GM23248 (cell line): ENCODE results near the gene CPLX1. TPM values are rescaled to one million over a fixed set of nuclear protein-coding genes. Genes with fewer than 3 reads are reported as not detected.

Experiments used
- DNase-seq: peaks from one replicate; pipeline ENCODE4 v3.0.0-alpha.2; 2015
- H2AFZ ChIP-seq: fragments of 200-600 bp; sonication (generic); 2 replicates; pipeline ENCODE4 v1.6.1; 2016; ENCODE audit warnings: antibody characterized with exemption
- H3F3A ChIP-seq: fragments of 200-600 bp; sonication (generic); 2 replicates; pipeline ENCODE4 v1.6.1; 2016; ENCODE audit warnings: mild to moderate bottlenecking, antibody characterized with exemption, mixed run types; ENCODE audit not compliant: insufficient read depth
- H3K27ac ChIP-seq: fragments of 200-600 bp; sonication (generic); 2 replicates; pipeline ENCODE4 v1.5.1; 2016; ENCODE audit warnings: mild to moderate bottlenecking
- H3K27me3 ChIP-seq: fragments of 200-600 bp; sonication (generic); replicated peaks from 2 replicates; pipeline ENCODE4 v1.6.1; 2016; ENCODE audit warnings: mild to moderate bottlenecking; ENCODE audit not compliant: insufficient read depth
- H3K36me3 ChIP-seq: fragments of 200-600 bp; sonication (generic); 2 replicates; pipeline ENCODE4 v1.6.1; 2016; ENCODE audit warnings: low read depth, mild to moderate bottlenecking
- H3K4me1 ChIP-seq: fragments of 200-600 bp; sonication (generic); 2 replicates; pipeline ENCODE4 v1.6.1; 2016; ENCODE audit warnings: mild to moderate bottlenecking; ENCODE audit not compliant: insufficient read depth
- H3K4me2 ChIP-seq: fragments of 200-600 bp; sonication (generic); one replicate; pipeline ENCODE4 v1.6.1; 2016; ENCODE audit warnings: mild to moderate bottlenecking; ENCODE audit not compliant: unreplicated experiment
- H3K4me3 ChIP-seq: fragments of 200-600 bp; sonication (generic); 2 replicates; pipeline ENCODE4 v1.5.1; 2016; ENCODE audit warnings: mild to moderate bottlenecking
- H3K79me2 ChIP-seq: fragments of 200-600 bp; sonication (generic); 2 replicates; pipeline ENCODE4 v1.6.1; 2016; ENCODE audit warnings: mild to moderate bottlenecking; ENCODE audit not compliant: insufficient read depth
- H3K9ac ChIP-seq: fragments of 200-600 bp; sonication (generic); 2 replicates; pipeline ENCODE4 v1.6.1; 2016; ENCODE audit warnings: mild to moderate bottlenecking
- H3K9me2 ChIP-seq: fragments of 200-600 bp; sonication (generic); 2 replicates; pipeline ENCODE4 v1.6.1; 2016; ENCODE audit warnings: mixed run types, mild to moderate bottlenecking, moderate library complexity; ENCODE audit not compliant: insufficient read depth
- H3K9me3 ChIP-seq: fragments of 200-600 bp; sonication (generic); one replicate; pipeline ENCODE4 v1.6.1; 2017; ENCODE audit warnings: low read depth
- H4K20me1 ChIP-seq: fragments of 200-600 bp; sonication (generic); 2 replicates; pipeline ENCODE4 v1.6.0; 2016; ENCODE audit not compliant: insufficient read depth
- EZH2 ChIP-seq: fragments of 200-600 bp; sonication (generic); IDR thresholded peaks from 2 replicates; pipeline ENCODE4 v1.6.1; 2018; ENCODE audit warnings: antibody characterized with exemption, mild to moderate bottlenecking; ENCODE audit not compliant: insufficient read depth, poor library complexity, severe bottlenecking
- EZH2phosphoT487 ChIP-seq: fragments of 200-600 bp; sonication (generic); IDR thresholded peaks from 2 replicates; pipeline ENCODE4 v1.6.1; 2018; ENCODE audit warnings: antibody characterized with exemption, moderate library complexity, mild to moderate bottlenecking, low read depth; ENCODE audit not compliant: insufficient read depth
- WGBS, 2 experiments: methylation state at CpG; one replicate each; pipeline ENCODE4 v1.1.6; 2015 to 2017; ENCODE audit warnings: low lambda C conversion rate in 2 of 2, low coverage in 1 of 2; ENCODE audit errors: missing lambda C conversion rate in 2 of 2; 5-methylcytosine and 5-hydroxymethylcytosine counted together
- in situ Hi-C: fragments of 300-500 bp; cut with MboI; formaldehyde crosslinking; loops from 2 replicates; pipeline ENCODE4 v1.15.0; 2020
- polyA plus RNA-seq: library from polyadenylated mRNA; unstranded; fragments of >200 nt; fragmentation: Nextera tagmentation; extraction: Ambion mirVana; gene quantifications from 2 replicates; pipeline ENCODE4 v1.2.1, GENCODE V29; 2016
- total RNA-seq: library from RNA; depleted of rRNA; stranded (reverse); fragments of >200 nt; shearing (Covaris generic); gene quantifications from 2 replicates; pipeline ENCODE4 v1.2.3, GENCODE V29; 2014

CPLX1 gene
- total and polyA plus RNA-seq, 2 experiments from 2014 or later, result not detected

GRCh38 chr4:871484-871883, 45.6 kb upstream of the CPLX1 start:
- Histone ChIP-seq H3K4me2 (no peak overlapping the region), H2AFZ (no peak overlapping the region), H3K36me3 (peaks cover 11% of the 10 kb centered on the region; the same call in 1 of the 2 replicates), H3K27me3 (no peaks in the 10 kb centered on the region), H3K9me3 (no peaks in the 10 kb centered on the region), H3K4me3 (no peak overlapping the region), H3K9me2 (no peaks in the 10 kb centered on the region), H3K4me1 (no peaks in the 10 kb centered on the region), H3K79me2 (no peaks in the 10 kb centered on the region), H3K27ac (no peak overlapping the region), H3F3A (peaks cover 4% of the 10 kb centered on the region; the same call in 1 of the 2 replicates), H3K9ac (no peak overlapping the region), H4K20me1 (no peaks in the 10 kb centered on the region)
- in situ Hi-C loops, result no loop called here
- TF ChIP-seq EZH2, result no peak
- WGBS, 2 experiments, result 90 to 96% methylated on average over 2 to 9 of the region's 9 CpGs
- DNase-seq, result no peak

DNA sequence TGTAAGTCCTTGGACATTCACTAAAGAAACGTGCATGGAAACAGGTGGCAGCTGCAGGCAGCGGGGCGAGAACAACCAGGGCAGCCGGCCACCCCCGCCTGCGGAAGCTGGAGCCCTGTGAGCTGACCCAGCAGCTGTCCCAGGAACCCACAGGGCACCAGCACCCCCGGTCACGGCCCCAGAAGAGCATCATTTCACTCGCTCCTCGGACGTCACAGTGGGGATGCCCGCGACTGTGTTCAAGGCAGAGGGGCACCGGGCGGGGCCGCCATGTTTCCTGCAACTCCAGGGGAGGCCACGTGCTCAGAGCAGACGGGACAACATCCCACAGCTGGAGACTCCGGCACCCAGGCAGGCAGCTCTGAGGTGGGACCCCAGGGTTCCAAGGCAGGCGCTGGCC, 45.0 kb upstream of the CPLX1 start:
- Histone ChIP-seq H3K36me3 (peaks cover 11% of the 10 kb centered on the region; the same call in 1 of the 2 replicates), H3K4me1 (no peaks in the 10 kb centered on the region), H3K9ac (no peak overlapping the region), H3K27me3 (no peaks in the 10 kb centered on the region), H3F3A (peaks cover 4% of the 10 kb centered on the region; the same call in 1 of the 2 replicates), H2AFZ (no peak overlapping the region), H3K27ac (no peak overlapping the region), H4K20me1 (no peaks in the 10 kb centered on the region), H3K9me2 (no peaks in the 10 kb centered on the region), H3K9me3 (no peaks in the 10 kb centered on the region), H3K4me2 (no peak overlapping the region), H3K4me3 (no peak overlapping the region), H3K79me2 (no peaks in the 10 kb centered on the region)
- TF ChIP-seq EZH2 (no peak), EZH2phosphoT487 (no peak)
- no peak for DNase-seq
- 87 to 92% methylated on average over 13 to 20 of the region's 20 CpGs for WGBS, 2 experiments
- in situ Hi-C loops, result no loop called here

- in situ Hi-C loops, result no loop called here
- peaks cover under 1% of the 10 kb centered on the region; the same call in 1 of the 2 replicates for H3F3A ChIP-seq
- no peaks in the 10 kb centered on the region for H3K79me2 ChIP-seq
- H3K4me1 ChIP-seq, result no peaks in the 10 kb centered on the region
- no peak overlapping the region for H3K4me2 ChIP-seq
- H3K27me3 ChIP-seq, result no peaks in the 10 kb centered on the region
- H3K27ac ChIP-seq, result no peak overlapping the region
- H3K4me3 ChIP-seq, result no peak overlapping the region
- H4K20me1 ChIP-seq, result no peaks in the 10 kb centered on the region
- WGBS, 2 experiments, result 94 to 95% methylated on average over 15 of the region's 15 CpGs
- DNase-seq, result no peak
- no peak overlapping the region for H3K9ac ChIP-seq
- H3K36me3 ChIP-seq, result peaks cover 7% of the 10 kb centered on the region; the same call in 1 of the 2 replicates
- TF ChIP-seq EZH2, result no peak
- no peak for TF ChIP-seq EZH2phosphoT487
- H3K9me2 ChIP-seq, result no peaks in the 10 kb centered on the region
- H3K9me3 ChIP-seq, result no peaks in the 10 kb centered on the region
- H2AFZ ChIP-seq, result no peak overlapping the region
These were observed 43.8 kb upstream of the CPLX1 start for GRCh38 chr4:869776-870175.

GRCh38 chr4:868421-868820, 42.5 kb upstream of the CPLX1 start:
- Histone ChIP-seq H3K27ac (no peak overlapping the region), H3K9ac (no peak overlapping the region), H4K20me1 (no peaks in the 10 kb centered on the region), H3K4me3 (no peak overlapping the region), H3F3A (no peaks in the 10 kb centered on the region), H3K4me2 (no peak overlapping the region), H3K9me2 (no peaks in the 10 kb centered on the region), H3K27me3 (no peaks in the 10 kb centered on the region), H3K4me1 (no peaks in the 10 kb centered on the region), H2AFZ (no peak overlapping the region), H3K9me3 (no peaks in the 10 kb centered on the region), H3K79me2 (no peaks in the 10 kb centered on the region), H3K36me3 (no peaks in the 10 kb centered on the region; the same call in 1 of the 2 replicates)
- in situ Hi-C loops, result no loop called here
- WGBS, 2 experiments, result 91 to 93% methylated on average over 17 to 21 of the region's 21 CpGs
- DNase-seq, result no peak
- TF ChIP-seq EZH2, result no peak

DNA sequence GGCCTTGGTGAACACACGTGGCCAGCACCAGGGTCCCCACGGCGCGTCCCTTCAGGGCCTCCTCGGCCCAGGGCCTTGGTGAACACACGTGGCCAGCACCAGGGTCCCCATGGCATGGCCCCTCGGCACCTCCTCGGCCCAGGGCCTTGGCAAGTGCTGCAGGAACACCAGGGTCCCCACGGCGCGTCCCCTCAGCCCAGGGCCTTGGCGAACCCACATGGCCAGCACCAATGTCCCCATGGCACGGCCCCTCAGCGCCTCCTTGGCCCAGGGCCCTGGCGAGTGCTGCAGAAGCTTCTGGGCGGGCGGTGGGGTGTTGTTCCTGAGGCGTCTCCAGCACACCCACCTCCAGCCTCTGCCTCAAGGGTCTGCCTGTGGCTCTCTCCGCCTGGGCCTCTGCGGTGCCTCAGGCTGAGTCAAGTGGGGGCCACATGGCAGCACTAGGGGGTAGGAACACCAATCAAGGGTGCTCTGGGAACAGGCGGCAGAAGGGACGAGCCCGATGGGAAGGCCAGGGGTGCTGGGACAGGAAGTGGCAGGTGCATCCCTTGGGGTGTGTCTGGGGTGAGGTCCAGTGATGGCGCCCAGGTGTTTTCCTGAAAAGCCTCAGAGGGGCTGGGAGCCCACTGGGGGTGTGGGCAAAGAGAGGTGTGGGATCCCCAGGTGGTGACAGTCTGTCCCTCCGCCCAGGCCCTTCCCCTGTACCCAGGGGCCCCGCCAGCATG, 41.8 kb upstream of the CPLX1 start:
- Histone ChIP-seq H3K4me2 (no peak overlapping the region), H3K27ac (no peak overlapping the region), H4K20me1 (no peaks in the 10 kb centered on the region), H2AFZ (no peak overlapping the region), H3F3A (no peaks in the 10 kb centered on the region), H3K4me1 (no peaks in the 10 kb centered on the region), H3K79me2 (no peaks in the 10 kb centered on the region), H3K4me3 (no peak overlapping the region), H3K9me2 (no peaks in the 10 kb centered on the region), H3K9ac (no peak overlapping the region), H3K27me3 (no peaks in the 10 kb centered on the region), H3K36me3 (peaks cover 5% of the 10 kb centered on the region; the same call in 1 of the 2 replicates), H3K9me3 (no peaks in the 10 kb centered on the region)
- no peak for DNase-seq
- in situ Hi-C loops, result no loop called here
- TF ChIP-seq EZH2 (no peak), EZH2phosphoT487 (no peak)
- WGBS, 2 experiments, result 86 to 92% methylated on average over 17 to 26 of the region's 26 CpGs
